Measurements from ENCODE around the gene MYBBP1A. TPM values are rescaled to one million over a fixed set of nuclear protein-coding genes. Genes with fewer than 3 reads are reported as not detected.
"Not testable (repeated sequence)": the region's sequence is repeated elsewhere in the genome, so short reads cannot be mapped to it uniquely, and the experiment has no call there.

The MYBBP1A gene
- polyA plus RNA-seq, 1 experiment = 24.1 TPM

DNA sequence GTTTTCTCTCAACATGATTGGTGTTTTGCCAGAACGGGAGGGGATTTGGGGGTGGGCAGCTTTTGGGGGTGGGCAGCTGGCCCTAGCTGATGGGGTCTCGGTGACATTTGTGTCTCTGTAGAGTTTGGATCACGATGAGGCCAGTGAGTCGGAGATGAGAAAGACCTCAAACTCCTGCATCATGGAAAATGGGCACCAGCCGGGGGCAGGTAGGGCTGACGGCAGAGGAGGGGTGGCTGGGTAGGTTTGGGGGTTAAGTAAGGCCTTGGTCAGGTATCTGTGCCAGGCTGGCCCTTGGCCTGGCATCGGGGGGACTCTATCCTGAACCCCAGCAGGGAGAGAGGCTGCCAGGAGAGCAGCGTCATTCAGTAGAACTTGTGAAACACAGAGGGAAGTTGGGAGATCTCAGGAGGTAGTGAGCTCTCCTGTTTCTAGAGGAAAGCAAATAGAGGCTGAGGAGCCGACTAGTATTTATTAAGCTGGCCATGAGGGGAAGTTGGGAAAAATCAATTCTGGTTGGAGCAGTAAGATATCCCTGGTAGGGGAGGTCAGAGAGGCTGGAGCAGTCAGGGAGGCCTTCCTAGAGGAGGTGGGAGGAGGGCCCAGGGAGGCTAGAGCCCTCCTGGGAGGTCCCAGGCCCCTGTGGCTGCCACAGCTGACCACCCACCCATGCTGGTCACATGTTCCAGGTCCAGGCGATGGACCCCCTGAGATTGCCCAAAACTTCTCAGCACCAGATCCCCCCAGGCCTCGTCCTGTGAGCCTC is 37.2 kb upstream of the MYBBP1A start:
- POLR2A ChIA-PET = no interaction called here
- Histone ChIP-seq H3K27me3 (ENCODE audit: control insufficient read depth, insufficient read depth, low read length) (peaks cover 10% of the 10 kb centered on the region), H3K4me3 (ENCODE audit: low read depth, low read length) (no peak overlapping the region), H3K36me3 (ENCODE audit: control insufficient read depth, insufficient read depth, low read length) (no peaks in the 10 kb centered on the region)
- CTCF ChIA-PET = interaction anchor here (0.7 to 1.0 kb wide), 2 partner anchors 19 to 40 kb away, joined by 3 read pairs; no protein-coding TSS in a partner anchor
- no peak for DNase-seq (ENCODE audit: low read depth)
- TF ChIP-seq CTCF (IDR thresholded peaks at IDR 0.05; ENCODE audit: insufficient read depth, low read depth, low read length) = no peak

DNA sequence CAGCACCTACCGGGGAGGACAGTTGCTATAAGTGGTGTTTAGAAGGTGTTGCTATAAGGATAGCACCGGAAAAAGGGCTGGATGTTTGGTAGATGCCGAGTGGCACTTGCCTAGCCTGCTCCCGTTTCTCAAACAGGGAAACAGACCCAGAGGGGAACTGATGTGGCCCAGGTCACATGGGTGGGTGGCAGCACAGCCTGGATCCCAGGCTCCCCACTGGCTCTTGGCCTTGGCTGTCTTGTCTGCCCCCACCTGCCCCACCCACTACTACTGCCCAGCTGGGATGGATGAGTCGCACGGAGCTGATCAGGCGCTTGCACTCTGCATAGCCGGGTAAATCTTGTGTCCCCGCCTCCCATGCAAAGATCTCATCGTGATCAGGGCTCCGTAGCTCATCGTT is 36.3 kb upstream of the MYBBP1A start:
- CTCF ChIA-PET = interaction anchor here (0.7 to 1.1 kb wide), 2 partner anchors 24 to 25 kb away, joined by 3 to 4 read pairs; no protein-coding TSS in a partner anchor
- H3K27me3 ChIP-seq (ENCODE audit: control insufficient read depth, insufficient read depth, low read length) = peaks cover 12% of the 10 kb centered on the region

DNA sequence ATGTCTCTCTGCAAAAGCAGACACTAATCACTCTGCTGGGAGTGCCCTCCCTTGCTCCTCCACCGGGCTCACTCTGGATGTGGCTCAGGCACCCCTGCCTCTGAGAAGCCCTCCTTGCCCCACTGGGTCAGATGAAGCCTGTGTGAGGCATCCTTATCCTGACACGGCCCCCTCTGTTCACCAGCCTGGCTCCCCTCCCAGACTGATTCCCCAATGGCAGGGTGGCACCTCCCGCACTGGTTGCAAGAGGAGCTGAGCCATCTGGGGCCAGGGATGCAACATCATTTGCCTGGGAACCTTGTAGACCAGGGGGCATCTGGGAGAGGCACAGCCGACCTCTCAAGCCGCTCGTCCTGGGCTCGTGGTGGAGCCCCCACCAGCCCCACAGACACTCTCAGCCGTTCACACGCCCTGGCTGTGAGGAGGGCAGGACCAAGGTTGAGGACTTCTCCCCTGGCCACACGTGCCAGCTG is 35.8 kb upstream of the MYBBP1A start:
- ChIA-PET CTCF (interaction anchor here (0.7 to 1.1 kb wide), 2 partner anchors 24 to 25 kb away, joined by 3 to 4 read pairs; no protein-coding TSS in a partner anchor), POLR2A (interaction anchor here (0.6 kb wide), 1 partner anchor 425 kb away, joined by 3 read pairs; no protein-coding TSS in a partner anchor)
- DNase-seq (ENCODE audit: low read depth) = no peak
- no peak for TF ChIP-seq CTCF (IDR thresholded peaks at IDR 0.05; ENCODE audit: insufficient read depth, low read depth, low read length)
- Histone ChIP-seq H3K4me3 (ENCODE audit: low read depth, low read length) (no peak overlapping the region), H3K36me3 (ENCODE audit: control insufficient read depth, insufficient read depth, low read length) (no peaks in the 10 kb centered on the region), H3K27me3 (ENCODE audit: control insufficient read depth, insufficient read depth, low read length) (peaks cover 15% of the 10 kb centered on the region)

More for the DNA sequence above, 36.3 kb upstream of the MYBBP1A start:
- POLR2A ChIA-PET = interaction anchor here (0.6 kb wide), 1 partner anchor 426 kb away, joined by 3 read pairs; no protein-coding TSS in a partner anchor
- TF ChIP-seq CTCF (IDR thresholded peaks at IDR 0.05; ENCODE audit: insufficient read depth, low read depth, low read length) = no peak
- no peak for DNase-seq (ENCODE audit: low read depth)
- no peak overlapping the region for H3K4me3 ChIP-seq (ENCODE audit: low read depth, low read length)
- H3K36me3 ChIP-seq (ENCODE audit: control insufficient read depth, insufficient read depth, low read length) = no peaks in the 10 kb centered on the region

DNA sequence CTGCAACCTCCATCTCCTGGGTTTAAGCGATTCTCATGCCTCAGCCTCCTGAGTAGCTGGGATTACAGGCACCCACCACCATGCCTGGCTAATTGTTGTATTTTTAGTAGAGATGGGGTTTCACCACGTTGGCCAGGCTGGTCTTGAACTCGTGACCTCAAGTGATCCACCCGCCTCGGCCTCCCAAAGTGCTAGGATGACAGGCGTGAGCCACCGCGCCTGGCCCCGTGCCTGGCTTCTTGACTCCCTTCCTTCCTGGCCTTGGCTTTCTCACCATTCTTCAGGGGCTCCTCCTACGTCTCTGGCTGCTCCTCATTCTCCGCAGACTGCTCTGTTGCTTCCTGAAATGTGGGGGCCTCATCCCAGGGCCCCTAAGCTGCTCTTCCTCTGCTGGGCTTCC is 34.9 kb upstream of the MYBBP1A start:
- H3K27me3 ChIP-seq (ENCODE audit: control insufficient read depth, insufficient read depth, low read length) = peaks cover 23% of the 10 kb centered on the region
- DNase-seq (ENCODE audit: low read depth); H3K36me3 ChIP-seq (ENCODE audit: control insufficient read depth, insufficient read depth, low read length); H3K4me3 ChIP-seq (ENCODE audit: low read depth, low read length); POLR2A ChIA-PET: not testable (repeated sequence)
- CTCF ChIA-PET = interaction anchor here (4.7 kb wide), 1 partner anchor 24 kb away, joined by 37 read pairs; no protein-coding TSS in a partner anchor

DNA sequence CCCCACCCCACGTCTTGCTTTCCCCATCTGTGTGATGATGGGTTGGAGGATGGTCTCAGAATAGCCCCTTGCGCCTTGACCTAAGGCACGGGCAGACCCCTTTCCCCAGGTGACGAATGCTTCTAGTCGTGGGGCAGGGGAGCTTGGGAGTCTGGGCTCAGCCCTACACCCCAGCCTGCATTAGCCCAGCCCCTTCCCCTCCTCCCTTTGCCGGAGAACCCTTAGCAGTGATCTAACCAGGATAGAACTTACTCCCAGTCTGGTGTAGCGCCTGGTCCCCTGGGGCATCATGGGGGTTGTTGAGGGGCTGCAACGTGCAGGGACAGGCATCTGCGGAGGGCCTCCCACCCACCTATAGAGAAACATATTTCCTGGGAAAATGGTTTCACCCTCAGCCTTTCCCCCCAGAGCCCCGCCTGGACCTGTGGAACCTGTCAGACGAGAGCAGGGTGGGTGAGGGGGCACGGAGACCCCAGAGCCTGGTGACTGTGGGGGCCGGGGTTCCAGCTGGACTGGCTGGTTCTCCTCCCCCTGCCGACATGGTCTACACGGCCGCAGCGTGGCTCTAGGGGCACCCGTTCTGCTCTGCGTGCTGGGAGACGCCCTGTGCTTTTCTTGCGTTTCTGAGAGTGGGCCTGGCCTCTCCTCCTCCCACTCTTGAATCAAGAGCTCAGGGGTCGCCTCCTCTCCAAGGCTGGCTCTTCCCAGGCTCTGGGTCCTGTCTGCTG is 33.9 kb upstream of the MYBBP1A start:
- TF ChIP-seq CTCF (IDR thresholded peaks at IDR 0.05; ENCODE audit: insufficient read depth, low read depth, low read length) = no peak
- H3K4me3 ChIP-seq (ENCODE audit: low read depth, low read length) = no peak overlapping the region
- CTCF ChIA-PET = interaction anchor here (0.5 to 4.7 kb wide), 2 partner anchors 23 to 91 kb away, joined by 3 to 37 read pairs; no protein-coding TSS in a partner anchor
- POLR2A ChIA-PET = no interaction called here
- no peaks in the 10 kb centered on the region for H3K36me3 ChIP-seq (ENCODE audit: control insufficient read depth, insufficient read depth, low read length)
- no peak for DNase-seq (ENCODE audit: low read depth)
- H3K27me3 ChIP-seq (ENCODE audit: control insufficient read depth, insufficient read depth, low read length) = peaks cover 27% of the 10 kb centered on the region
